Measurements from ENCODE around the gene LINGO4.

The LINGO4 gene

DNA sequence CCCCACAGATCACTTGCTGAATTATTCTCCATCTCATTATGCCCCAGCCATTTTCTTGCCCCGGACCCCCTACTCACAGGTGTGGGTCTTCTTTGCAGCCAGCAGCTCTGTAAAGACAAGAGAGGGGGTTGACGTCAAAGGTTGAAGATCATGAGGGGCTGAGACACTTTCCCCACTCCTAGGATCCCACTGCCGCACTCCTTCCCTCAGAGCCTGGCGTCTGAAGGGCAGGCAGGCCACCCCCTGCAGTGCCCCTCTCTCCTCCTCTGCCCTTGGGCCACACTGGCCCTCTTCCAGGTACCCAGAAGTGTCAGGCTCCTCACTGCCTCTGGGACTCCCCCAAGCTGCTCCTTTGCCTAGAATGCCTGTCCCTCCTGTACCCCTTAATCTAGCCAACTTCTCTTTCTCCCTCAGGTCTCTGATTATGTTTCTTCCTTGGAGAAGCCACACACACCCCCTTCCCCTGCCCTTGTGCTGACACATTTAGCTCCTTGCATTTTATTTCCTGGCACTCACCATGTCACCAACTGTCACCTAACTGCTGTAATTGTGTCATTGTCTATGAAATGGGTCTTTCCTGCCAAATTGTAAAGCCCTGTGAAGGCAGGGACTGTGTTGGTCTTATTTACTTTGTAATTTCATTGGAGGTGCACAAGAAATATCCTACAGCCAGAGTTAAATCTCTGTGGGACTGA is 24.3 kb upstream of the LINGO4 start:
- Histone ChIP-seq H3K27ac (ENCODE audit: low read depth, low read length) (no peak overlapping the region), H3F3A (ENCODE audit: control insufficient read depth, insufficient read depth) (no peaks in the 10 kb centered on the region), H3K36me3 (ENCODE audit: control insufficient read depth, low read length) (no peaks in the 10 kb centered on the region), H3K4me3 (ENCODE audit: low read length) (no peak overlapping the region), H3K9me3 (ENCODE audit: control insufficient read depth, insufficient read depth, low read length) (no peaks in the 10 kb centered on the region), H4K20me1 (ENCODE audit: control insufficient read depth, insufficient read depth, low read depth, low read length) (no peaks in the 10 kb centered on the region), H3K4me2 (ENCODE audit: low read length) (no peak overlapping the region), H3K27me3 (ENCODE audit: control insufficient read depth, low read length) (peaks cover 10% of the 10 kb centered on the region; the same call in 1 of the 2 replicates), H3K4me1 (ENCODE audit: control insufficient read depth, low read length) (peaks cover 4% of the 10 kb centered on the region; the same call in 1 of the 2 replicates), H3K79me2 (ENCODE audit: control insufficient read depth, low read length) (no peaks in the 10 kb centered on the region), H3K9me2 (replicated peaks; ENCODE audit: control insufficient read depth, low read length) (no peaks in the 10 kb centered on the region)
- TF ChIP-seq CTCF (IDR thresholded peaks at IDR 0.05; ENCODE audit: low read depth, low read length, poor library complexity, severe bottlenecking) = no peak
- no peak for TF ChIP-seq EZH2phosphoT487 (IDR thresholded peaks at IDR 0.05; ENCODE audit: borderline replicate concordance, low read length)

DNA sequence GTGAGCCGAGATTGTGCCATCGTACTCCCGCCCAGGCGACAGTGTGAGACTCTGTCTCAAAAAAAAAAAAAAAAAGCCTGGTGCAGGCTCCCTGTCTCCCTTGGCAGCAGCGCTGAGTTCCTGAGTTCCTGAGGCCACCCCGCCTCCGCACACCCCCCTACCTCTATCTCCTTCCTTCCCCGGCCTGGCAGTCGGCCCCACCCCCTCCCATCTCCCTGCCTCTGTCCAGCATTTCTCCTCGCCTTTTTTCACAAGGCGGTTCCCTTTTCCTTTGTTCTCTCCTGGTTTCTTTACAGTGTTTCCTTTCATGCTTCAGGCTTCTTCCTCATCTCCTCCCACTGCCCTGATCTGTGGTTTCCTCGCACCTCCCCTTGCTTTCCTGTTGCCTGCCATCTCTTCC is 23.7 kb upstream of the LINGO4 start:
- Histone ChIP-seq H3K27me3 (ENCODE audit: control insufficient read depth, low read length) (peaks cover 10% of the 10 kb centered on the region; the same call in 1 of the 2 replicates), H3K27ac (ENCODE audit: low read depth, low read length) (no peak overlapping the region), H3K4me2 (ENCODE audit: low read length) (no peak overlapping the region), H3K36me3 (ENCODE audit: control insufficient read depth, low read length) (no peaks in the 10 kb centered on the region), H3K4me3 (ENCODE audit: low read length) (no peak overlapping the region), H3F3A (ENCODE audit: control insufficient read depth, insufficient read depth) (no peaks in the 10 kb centered on the region), H3K9me2 (replicated peaks; ENCODE audit: control insufficient read depth, low read length) (no peaks in the 10 kb centered on the region), H3K9me3 (ENCODE audit: control insufficient read depth, insufficient read depth, low read length) (no peaks in the 10 kb centered on the region), H4K20me1 (ENCODE audit: control insufficient read depth, insufficient read depth, low read depth, low read length) (no peaks in the 10 kb centered on the region), H3K79me2 (ENCODE audit: control insufficient read depth, low read length) (no peaks in the 10 kb centered on the region), H3K4me1 (ENCODE audit: control insufficient read depth, low read length) (peaks cover 4% of the 10 kb centered on the region; the same call in 1 of the 2 replicates)
- TF ChIP-seq CTCF (IDR thresholded peaks at IDR 0.05; ENCODE audit: low read depth, low read length, poor library complexity, severe bottlenecking) (no peak), EZH2phosphoT487 (IDR thresholded peaks at IDR 0.05; ENCODE audit: borderline replicate concordance, low read length) (no peak)

GRCh38 chr1:151827853-151828252 is 22.6 kb upstream of the LINGO4 start:
- H3K79me2 ChIP-seq (ENCODE audit: control insufficient read depth, low read length) = no peaks in the 10 kb centered on the region
- H3F3A ChIP-seq (ENCODE audit: control insufficient read depth, insufficient read depth) = no peaks in the 10 kb centered on the region
- no peak for TF ChIP-seq CTCF (IDR thresholded peaks at IDR 0.05; ENCODE audit: low read depth, low read length, poor library complexity, severe bottlenecking)
- TF ChIP-seq EZH2phosphoT487 (IDR thresholded peaks at IDR 0.05; ENCODE audit: borderline replicate concordance, low read length) = no peak
- no peaks in the 10 kb centered on the region for H4K20me1 ChIP-seq (ENCODE audit: control insufficient read depth, insufficient read depth, low read depth, low read length)
- no peak overlapping the region for H3K4me2 ChIP-seq (ENCODE audit: low read length)
- peaks cover 10% of the 10 kb centered on the region; the same call in 1 of the 2 replicates for H3K27me3 ChIP-seq (ENCODE audit: control insufficient read depth, low read length)
- no peaks in the 10 kb centered on the region for H3K9me2 ChIP-seq (replicated peaks; ENCODE audit: control insufficient read depth, low read length)
- peaks cover 4% of the 10 kb centered on the region; the same call in 1 of the 2 replicates for H3K4me1 ChIP-seq (ENCODE audit: control insufficient read depth, low read length)
- H3K9me3 ChIP-seq (ENCODE audit: control insufficient read depth, insufficient read depth, low read length) = no peaks in the 10 kb centered on the region
- no peak overlapping the region for H3K4me3 ChIP-seq (ENCODE audit: low read length)
- H3K36me3 ChIP-seq (ENCODE audit: control insufficient read depth, low read length) = no peaks in the 10 kb centered on the region
- H3K27ac ChIP-seq (ENCODE audit: low read depth, low read length) = no peak overlapping the region
